ENCODE measurements around the gene ZXDC.

Gene ZXDC

GRCh38 chr3:126488185-126488584, 12.5 kb upstream of the ZXDC start:
- Histone ChIP-seq H3K9ac (ENCODE audit: insufficient read length, low read depth) (no peak overlapping the region), H3K27me3 (ENCODE audit: insufficient read depth, insufficient read length) (no peaks in the 10 kb centered on the region)
- no peak for DNase-seq (ENCODE audit: low read depth, low spot score)

GRCh38 chr3:126487151-126487771, 11.6 kb upstream of the ZXDC start:
- Histone ChIP-seq H3K9ac (ENCODE audit: insufficient read length, low read depth) (peak overlapping the region; percentile 13), H3K4me3 (ENCODE audit: insufficient read length, low read depth) (no peak overlapping the region), H3K36me3 (ENCODE audit: insufficient read depth, insufficient read length, low read length) (no peaks in the 10 kb centered on the region), H3K27me3 (ENCODE audit: insufficient read depth, insufficient read length) (no peaks in the 10 kb centered on the region), H3K9me3 (ENCODE audit: insufficient read depth, low read length) (no peaks in the 10 kb centered on the region), H3K4me1 (ENCODE audit: insufficient read depth, insufficient read length) (peaks cover 33% of the 10 kb centered on the region)
- peak; percentile 27 for DNase-seq (ENCODE audit: low read depth, low spot score)
- TF ChIP-seq SUZ12 (IDR thresholded peaks at IDR 0.05; ENCODE audit: extremely low read depth, insufficient read depth, insufficient read length) = no peak
- no peak for TF ChIP-seq YY1 (IDR thresholded peaks at IDR 0.05; ENCODE audit: insufficient read depth, insufficient read length)
- no peak for TF ChIP-seq ZNF274 (IDR thresholded peaks at IDR 0.05; ENCODE audit: low read depth, low read length)

More at GRCh38 chr3:126488185-126488584, 12.5 kb upstream of the ZXDC start:
- no peaks in the 10 kb centered on the region for H3K36me3 ChIP-seq (ENCODE audit: insufficient read depth, insufficient read length, low read length)
- TF ChIP-seq YY1 (IDR thresholded peaks at IDR 0.05; ENCODE audit: insufficient read depth, insufficient read length) (no peak), SUZ12 (IDR thresholded peaks at IDR 0.05; ENCODE audit: extremely low read depth, insufficient read depth, insufficient read length) (no peak), ZNF274 (IDR thresholded peaks at IDR 0.05; ENCODE audit: low read depth, low read length) (no peak)
- no peaks in the 10 kb centered on the region for H3K9me3 ChIP-seq (ENCODE audit: insufficient read depth, low read length)
- H3K4me1 ChIP-seq (ENCODE audit: insufficient read depth, insufficient read length) = peaks cover 33% of the 10 kb centered on the region
- H3K4me3 ChIP-seq (ENCODE audit: insufficient read length, low read depth) = no peak overlapping the region

GRCh38 chr3:126486360-126486847, 10.7 kb upstream of the ZXDC start:
- Histone ChIP-seq H3K27me3 (ENCODE audit: insufficient read depth, insufficient read length) (no peaks in the 10 kb centered on the region), H3K9me3 (ENCODE audit: insufficient read depth, low read length) (no peaks in the 10 kb centered on the region), H3K36me3 (ENCODE audit: insufficient read depth, insufficient read length, low read length) (no peaks in the 10 kb centered on the region), H3K9ac (ENCODE audit: insufficient read length, low read depth) (no peak overlapping the region), H3K4me3 (ENCODE audit: insufficient read length, low read depth) (no peak overlapping the region), H3K4me1 (ENCODE audit: insufficient read depth, insufficient read length) (peaks cover 33% of the 10 kb centered on the region)
- TF ChIP-seq YY1 (IDR thresholded peaks at IDR 0.05; ENCODE audit: insufficient read depth, insufficient read length) (no peak), SUZ12 (IDR thresholded peaks at IDR 0.05; ENCODE audit: extremely low read depth, insufficient read depth, insufficient read length) (no peak), ZNF274 (IDR thresholded peaks at IDR 0.05; ENCODE audit: low read depth, low read length) (no peak)
- DNase-seq (ENCODE audit: low read depth, low spot score) = no peak

- no peak for DNase-seq (ENCODE audit: low read depth, low spot score)
- no peaks in the 10 kb centered on the region for H3K36me3 ChIP-seq (ENCODE audit: insufficient read depth, insufficient read length, low read length)
- no peak for TF ChIP-seq YY1 (IDR thresholded peaks at IDR 0.05; ENCODE audit: insufficient read depth, insufficient read length)
- no peak for TF ChIP-seq ZNF274 (IDR thresholded peaks at IDR 0.05; ENCODE audit: low read depth, low read length)
- no peak for TF ChIP-seq SUZ12 (IDR thresholded peaks at IDR 0.05; ENCODE audit: extremely low read depth, insufficient read depth, insufficient read length)
- no peak overlapping the region for H3K4me3 ChIP-seq (ENCODE audit: insufficient read length, low read depth)
- H3K27me3 ChIP-seq (ENCODE audit: insufficient read depth, insufficient read length) = no peaks in the 10 kb centered on the region
- no peaks in the 10 kb centered on the region for H3K9me3 ChIP-seq (ENCODE audit: insufficient read depth, low read length)
- H3K9ac ChIP-seq (ENCODE audit: insufficient read length, low read depth) = no peak overlapping the region
- H3K4me1 ChIP-seq (ENCODE audit: insufficient read depth, insufficient read length) = peaks cover 30% of the 10 kb centered on the region
Observed at GRCh38 chr3:126485956-126486355, 10.3 kb upstream of the ZXDC start.

- Histone ChIP-seq H3K27me3 (ENCODE audit: insufficient read depth, insufficient read length) (no peaks in the 10 kb centered on the region), H3K36me3 (ENCODE audit: insufficient read depth, insufficient read length, low read length) (no peaks in the 10 kb centered on the region), H3K4me1 (ENCODE audit: insufficient read depth, insufficient read length) (peaks cover 25% of the 10 kb centered on the region), H3K9me3 (ENCODE audit: insufficient read depth, low read length) (no peaks in the 10 kb centered on the region), H3K4me3 (ENCODE audit: insufficient read length, low read depth) (no peak overlapping the region), H3K9ac (ENCODE audit: insufficient read length, low read depth) (no peak overlapping the region)
- TF ChIP-seq YY1 (IDR thresholded peaks at IDR 0.05; ENCODE audit: insufficient read depth, insufficient read length) (no peak), SUZ12 (IDR thresholded peaks at IDR 0.05; ENCODE audit: extremely low read depth, insufficient read depth, insufficient read length) (no peak)
- peak; percentile 54 for DNase-seq (ENCODE audit: low read depth, low spot score)
Observed at GRCh38 chr3:126485176-126485897, 9.6 kb upstream of the ZXDC start.

GRCh38 chr3:126484662-126485061, 9.0 kb upstream of the ZXDC start:
- Histone ChIP-seq H3K4me1 (ENCODE audit: insufficient read depth, insufficient read length) (peaks cover 21% of the 10 kb centered on the region), H3K27me3 (ENCODE audit: insufficient read depth, insufficient read length) (no peaks in the 10 kb centered on the region), H3K4me3 (ENCODE audit: insufficient read length, low read depth) (no peak overlapping the region), H3K36me3 (ENCODE audit: insufficient read depth, insufficient read length, low read length) (no peaks in the 10 kb centered on the region), H3K9ac (ENCODE audit: insufficient read length, low read depth) (no peak overlapping the region), H3K9me3 (ENCODE audit: insufficient read depth, low read length) (no peaks in the 10 kb centered on the region)
- TF ChIP-seq ZNF274 (IDR thresholded peaks at IDR 0.05; ENCODE audit: low read depth, low read length) = no peak
- TF ChIP-seq SUZ12 (IDR thresholded peaks at IDR 0.05; ENCODE audit: extremely low read depth, insufficient read depth, insufficient read length) = no peak
- no peak for TF ChIP-seq YY1 (IDR thresholded peaks at IDR 0.05; ENCODE audit: insufficient read depth, insufficient read length)
- DNase-seq (ENCODE audit: low read depth, low spot score) = no peak

GRCh38 chr3:126484148-126484547, 8.5 kb upstream of the ZXDC start:
- DNase-seq (ENCODE audit: low read depth, low spot score) = no peak
- H3K36me3 ChIP-seq (ENCODE audit: insufficient read depth, insufficient read length, low read length) = no peaks in the 10 kb centered on the region
- H3K27me3 ChIP-seq (ENCODE audit: insufficient read depth, insufficient read length) = no peaks in the 10 kb centered on the region
- no peak overlapping the region for H3K9ac ChIP-seq (ENCODE audit: insufficient read length, low read depth)
- TF ChIP-seq ZNF274 (IDR thresholded peaks at IDR 0.05; ENCODE audit: low read depth, low read length) = no peak
- TF ChIP-seq YY1 (IDR thresholded peaks at IDR 0.05; ENCODE audit: insufficient read depth, insufficient read length) = no peak
- no peak for TF ChIP-seq SUZ12 (IDR thresholded peaks at IDR 0.05; ENCODE audit: extremely low read depth, insufficient read depth, insufficient read length)
- H3K4me1 ChIP-seq (ENCODE audit: insufficient read depth, insufficient read length) = peaks cover 21% of the 10 kb centered on the region
- no peaks in the 10 kb centered on the region for H3K9me3 ChIP-seq (ENCODE audit: insufficient read depth, low read length)
- H3K4me3 ChIP-seq (ENCODE audit: insufficient read length, low read depth) = no peak overlapping the region
